ENCODE data around the gene ARL6IP1.

ARL6IP1 gene

GRCh38 chr16:18834864-18835263 is 33.5 kb upstream of the ARL6IP1 start:
- H3K79me2 ChIP-seq (ENCODE audit: insufficient read depth, low read length): no peaks in the 10 kb centered on the region
- H3K4me2 ChIP-seq (ENCODE audit: low read depth, low read length, poor library complexity, severe bottlenecking): no peak overlapping the region
- H3K36me3 ChIP-seq (ENCODE audit: low read length): peaks cover 72% of the 10 kb centered on the region
- H3K9me3 ChIP-seq (ENCODE audit: insufficient read depth, low read length): no peaks in the 10 kb centered on the region
- no peak for TF ChIP-seq CTCF (IDR thresholded peaks at IDR 0.05; ENCODE audit: insufficient read depth, low read length, poor library complexity, severe bottlenecking)
- no peak for TF ChIP-seq EZH2phosphoT487 (conservative IDR thresholded peaks at IDR 0.05; ENCODE audit: low read length)
- no peaks in the 10 kb centered on the region for H3F3A ChIP-seq (ENCODE audit: insufficient read depth)
- H3K27ac ChIP-seq (ENCODE audit: low read depth, low read length): no peak overlapping the region
- H3K4me3 ChIP-seq (ENCODE audit: insufficient read depth, low read length, poor library complexity, severe bottlenecking): no peak overlapping the region
- no peaks in the 10 kb centered on the region for H4K20me1 ChIP-seq (ENCODE audit: low read depth, low read length)
- H3K27me3 ChIP-seq (ENCODE audit: low read length): no peaks in the 10 kb centered on the region
- no peak overlapping the region for H3K9ac ChIP-seq (ENCODE audit: low read length)
- H3K9me2 ChIP-seq (replicated peaks; ENCODE audit: insufficient read depth, low read length): no peaks in the 10 kb centered on the region
- H2AFZ ChIP-seq (ENCODE audit: low read depth, low read length, severe bottlenecking): no peak overlapping the region

GRCh38 chr16:18833707-18834505 is 32.6 kb upstream of the ARL6IP1 start:
- Histone ChIP-seq H3F3A (ENCODE audit: insufficient read depth) (no peaks in the 10 kb centered on the region), H2AFZ (ENCODE audit: low read depth, low read length, severe bottlenecking) (no peak overlapping the region), H3K36me3 (ENCODE audit: low read length) (peaks cover 72% of the 10 kb centered on the region), H3K4me3 (ENCODE audit: insufficient read depth, low read length, poor library complexity, severe bottlenecking) (no peak overlapping the region), H3K27me3 (ENCODE audit: low read length) (no peaks in the 10 kb centered on the region), H3K4me2 (ENCODE audit: low read depth, low read length, poor library complexity, severe bottlenecking) (no peak overlapping the region), H4K20me1 (ENCODE audit: low read depth, low read length) (no peaks in the 10 kb centered on the region), H3K27ac (ENCODE audit: low read depth, low read length) (no peak overlapping the region), H3K9ac (ENCODE audit: low read length) (no peak overlapping the region), H3K9me3 (ENCODE audit: insufficient read depth, low read length) (no peaks in the 10 kb centered on the region), H3K79me2 (ENCODE audit: insufficient read depth, low read length) (no peaks in the 10 kb centered on the region), H3K9me2 (replicated peaks; ENCODE audit: insufficient read depth, low read length) (no peaks in the 10 kb centered on the region)
- TF ChIP-seq CTCF (IDR thresholded peaks at IDR 0.05; ENCODE audit: insufficient read depth, low read length, poor library complexity, severe bottlenecking) (no peak), EZH2phosphoT487 (conservative IDR thresholded peaks at IDR 0.05; ENCODE audit: low read length) (no peak)

GRCh38 chr16:18832613-18833012 is 31.3 kb upstream of the ARL6IP1 start:
- no peaks in the 10 kb centered on the region for H3K9me3 ChIP-seq (ENCODE audit: insufficient read depth, low read length)
- H3K4me2 ChIP-seq (ENCODE audit: low read depth, low read length, poor library complexity, severe bottlenecking): no peak overlapping the region
- H3K9ac ChIP-seq (ENCODE audit: low read length): no peak overlapping the region
- TF ChIP-seq CTCF (IDR thresholded peaks at IDR 0.05; ENCODE audit: insufficient read depth, low read length, poor library complexity, severe bottlenecking) (no peak), EZH2phosphoT487 (conservative IDR thresholded peaks at IDR 0.05; ENCODE audit: low read length) (no peak)
- no peak overlapping the region for H3K4me3 ChIP-seq (ENCODE audit: insufficient read depth, low read length, poor library complexity, severe bottlenecking)
- no peaks in the 10 kb centered on the region for H3K79me2 ChIP-seq (ENCODE audit: insufficient read depth, low read length)
- no peaks in the 10 kb centered on the region for H3F3A ChIP-seq (ENCODE audit: insufficient read depth)
- H3K27me3 ChIP-seq (ENCODE audit: low read length): no peaks in the 10 kb centered on the region
- no peaks in the 10 kb centered on the region for H3K9me2 ChIP-seq (replicated peaks; ENCODE audit: insufficient read depth, low read length)
- no peak overlapping the region for H2AFZ ChIP-seq (ENCODE audit: low read depth, low read length, severe bottlenecking)
- H3K36me3 ChIP-seq (ENCODE audit: low read length): peaks cover 69% of the 10 kb centered on the region
- no peaks in the 10 kb centered on the region for H4K20me1 ChIP-seq (ENCODE audit: low read depth, low read length)
- H3K27ac ChIP-seq (ENCODE audit: low read depth, low read length): no peak overlapping the region

Data from SU-DHL-6 (cell line).